IPS-18c (cell line): ENCODE measurements around the gene SBF1.
"Not testable (repeated sequence)": the region's sequence is repeated elsewhere in the genome, so short reads cannot be mapped to it uniquely, and the experiment has no call there.

Experiments
- H3K4me3 ChIP-seq: 2 replicates; pipeline ENCODE4 v1.7.0; 2013; ENCODE audit warnings: low read depth, mild to moderate bottlenecking, low read length, moderate library complexity; ENCODE audit not compliant: insufficient read depth
- H3K9me3 ChIP-seq: one replicate; pipeline ENCODE4 v1.6.1; 2013; ENCODE audit warnings: mild to moderate bottlenecking, low read length, moderate library complexity; ENCODE audit not compliant: control insufficient read depth, insufficient read depth

The SBF1 gene, protein sequence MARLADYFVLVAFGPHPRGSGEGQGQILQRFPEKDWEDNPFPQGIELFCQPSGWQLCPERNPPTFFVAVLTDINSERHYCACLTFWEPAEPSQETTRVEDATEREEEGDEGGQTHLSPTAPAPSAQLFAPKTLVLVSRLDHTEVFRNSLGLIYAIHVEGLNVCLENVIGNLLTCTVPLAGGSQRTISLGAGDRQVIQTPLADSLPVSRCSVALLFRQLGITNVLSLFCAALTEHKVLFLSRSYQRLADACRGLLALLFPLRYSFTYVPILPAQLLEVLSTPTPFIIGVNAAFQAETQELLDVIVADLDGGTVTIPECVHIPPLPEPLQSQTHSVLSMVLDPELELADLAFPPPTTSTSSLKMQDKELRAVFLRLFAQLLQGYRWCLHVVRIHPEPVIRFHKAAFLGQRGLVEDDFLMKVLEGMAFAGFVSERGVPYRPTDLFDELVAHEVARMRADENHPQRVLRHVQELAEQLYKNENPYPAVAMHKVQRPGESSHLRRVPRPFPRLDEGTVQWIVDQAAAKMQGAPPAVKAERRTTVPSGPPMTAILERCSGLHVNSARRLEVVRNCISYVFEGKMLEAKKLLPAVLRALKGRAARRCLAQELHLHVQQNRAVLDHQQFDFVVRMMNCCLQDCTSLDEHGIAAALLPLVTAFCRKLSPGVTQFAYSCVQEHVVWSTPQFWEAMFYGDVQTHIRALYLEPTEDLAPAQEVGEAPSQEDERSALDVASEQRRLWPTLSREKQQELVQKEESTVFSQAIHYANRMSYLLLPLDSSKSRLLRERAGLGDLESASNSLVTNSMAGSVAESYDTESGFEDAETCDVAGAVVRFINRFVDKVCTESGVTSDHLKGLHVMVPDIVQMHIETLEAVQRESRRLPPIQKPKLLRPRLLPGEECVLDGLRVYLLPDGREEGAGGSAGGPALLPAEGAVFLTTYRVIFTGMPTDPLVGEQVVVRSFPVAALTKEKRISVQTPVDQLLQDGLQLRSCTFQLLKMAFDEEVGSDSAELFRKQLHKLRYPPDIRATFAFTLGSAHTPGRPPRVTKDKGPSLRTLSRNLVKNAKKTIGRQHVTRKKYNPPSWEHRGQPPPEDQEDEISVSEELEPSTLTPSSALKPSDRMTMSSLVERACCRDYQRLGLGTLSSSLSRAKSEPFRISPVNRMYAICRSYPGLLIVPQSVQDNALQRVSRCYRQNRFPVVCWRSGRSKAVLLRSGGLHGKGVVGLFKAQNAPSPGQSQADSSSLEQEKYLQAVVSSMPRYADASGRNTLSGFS (N-terminal part only)

DNA sequence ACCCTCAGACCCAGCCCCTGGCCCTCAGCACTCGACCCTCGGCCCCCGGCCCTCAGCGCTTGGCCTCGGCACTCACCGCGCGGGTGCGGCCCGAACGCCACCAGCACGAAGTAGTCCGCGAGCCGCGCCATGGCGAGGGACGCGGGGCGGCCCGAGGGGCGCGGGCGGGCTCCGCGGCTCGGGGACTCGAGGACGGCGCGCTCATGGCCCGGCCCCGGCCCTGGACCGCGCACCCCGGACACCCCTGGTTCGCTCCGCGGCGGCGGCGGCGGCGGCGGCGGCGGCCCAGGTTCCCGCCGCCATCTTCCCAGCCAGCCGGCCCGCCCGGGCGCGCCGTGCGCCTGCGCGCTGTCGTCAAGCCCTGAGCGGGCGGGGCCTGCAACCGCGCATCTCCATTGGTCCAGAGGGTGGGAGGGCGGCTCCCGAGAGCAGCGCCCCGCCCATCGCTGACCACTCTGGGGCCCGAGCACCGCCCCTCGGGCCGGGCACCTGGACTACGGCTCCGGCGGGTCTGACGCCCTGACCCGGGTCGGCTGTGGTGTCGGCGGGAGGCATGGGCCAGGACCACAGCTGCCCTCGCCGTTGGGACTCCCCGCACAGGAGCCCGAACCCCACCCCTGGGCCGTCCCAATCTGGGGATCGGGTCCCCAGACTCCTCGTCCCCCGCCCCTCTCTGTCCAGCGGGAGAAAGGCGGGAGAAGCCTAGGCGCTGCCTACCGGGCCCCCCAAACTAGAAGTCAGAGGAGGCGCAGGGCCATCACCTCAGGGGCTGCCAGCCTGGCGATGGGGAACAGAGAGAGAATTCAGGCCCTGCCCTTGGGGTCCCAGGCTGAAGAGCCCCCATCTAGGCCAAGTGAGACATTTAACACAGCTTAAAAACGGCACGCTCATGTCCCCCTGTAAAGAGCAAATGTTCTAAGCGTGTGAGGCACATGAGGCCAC lies at the start of gene SBF1:
Gene SBF1 (minus strand): TSS at position 326 of the 942 bp plus-strand sequence. CDS start 195 bp downstream, at position 131.
- Histone ChIP-seq H3K4me3 (peak within 1 kb of the TSS; percentile 67), H3K9me3 (no peaks in the 10 kb centered on the region)

DNA sequence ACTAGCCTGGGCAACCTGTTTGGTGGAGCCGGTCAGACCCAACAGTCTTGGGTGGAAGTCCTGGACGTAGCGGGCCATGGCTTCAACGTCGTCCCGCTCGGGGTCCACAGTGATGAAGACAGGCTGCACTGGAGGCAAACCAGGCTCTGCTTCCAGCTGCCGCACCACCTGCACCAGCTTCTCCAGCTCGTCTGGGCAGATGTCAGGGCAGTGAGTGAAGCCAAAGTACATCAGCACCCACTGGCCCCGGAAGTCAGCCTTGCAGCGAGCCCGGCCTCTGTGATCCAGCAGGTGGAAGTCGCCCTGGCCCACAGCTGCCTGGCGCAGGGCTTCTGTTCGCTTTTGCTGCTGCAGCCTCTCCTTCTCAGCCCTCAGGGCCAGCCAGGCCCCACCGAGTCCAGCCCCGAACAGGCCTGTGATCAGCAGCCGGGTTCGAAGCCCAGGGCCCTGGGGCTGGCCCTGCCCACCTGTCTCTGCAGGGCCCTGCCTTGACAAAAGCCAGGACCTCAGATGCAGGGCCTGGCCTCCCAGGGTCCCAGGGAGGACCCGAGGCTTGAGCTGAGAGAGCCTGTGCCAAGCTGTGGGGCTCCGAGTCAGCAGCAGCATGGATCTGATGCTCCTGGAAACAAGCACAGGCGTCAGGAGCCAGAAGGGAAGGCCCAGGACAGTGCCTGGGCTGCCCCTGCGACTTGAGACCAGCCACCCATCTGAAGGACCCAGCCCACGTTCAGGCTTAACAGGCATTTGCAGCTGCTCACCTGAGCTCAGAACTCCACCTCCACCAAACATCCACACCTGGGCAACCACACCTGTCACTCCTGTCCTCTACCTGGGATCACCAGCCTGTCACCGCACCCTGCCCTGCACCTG lies 49.2 kb upstream of the SBF1 start:
- Histone ChIP-seq H3K4me3 (peak overlapping the region; percentile 84; the same call in 1 of the 2 replicates), H3K9me3 (peaks cover 3% of the 10 kb centered on the region)

DNA sequence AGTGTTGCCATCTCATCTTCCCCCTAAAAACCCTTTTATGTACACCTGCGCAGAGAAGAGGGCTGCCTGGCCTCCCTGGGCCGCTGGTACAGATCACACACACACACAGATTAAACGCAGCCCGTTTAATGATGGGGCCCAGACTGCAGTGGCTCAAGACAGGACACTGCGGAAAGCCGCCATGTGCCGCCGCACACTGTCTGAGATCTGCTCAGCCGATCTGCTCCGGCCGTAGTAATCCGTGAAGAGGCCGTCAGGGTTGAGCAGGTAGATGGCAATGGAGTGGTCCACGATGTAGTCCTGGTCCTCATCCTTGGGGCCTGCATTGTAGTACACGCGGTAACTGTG lies 48.6 kb upstream of the SBF1 start:
- H3K4me3 ChIP-seq, result no peak overlapping the region
- peaks cover 3% of the 10 kb centered on the region for H3K9me3 ChIP-seq

DNA sequence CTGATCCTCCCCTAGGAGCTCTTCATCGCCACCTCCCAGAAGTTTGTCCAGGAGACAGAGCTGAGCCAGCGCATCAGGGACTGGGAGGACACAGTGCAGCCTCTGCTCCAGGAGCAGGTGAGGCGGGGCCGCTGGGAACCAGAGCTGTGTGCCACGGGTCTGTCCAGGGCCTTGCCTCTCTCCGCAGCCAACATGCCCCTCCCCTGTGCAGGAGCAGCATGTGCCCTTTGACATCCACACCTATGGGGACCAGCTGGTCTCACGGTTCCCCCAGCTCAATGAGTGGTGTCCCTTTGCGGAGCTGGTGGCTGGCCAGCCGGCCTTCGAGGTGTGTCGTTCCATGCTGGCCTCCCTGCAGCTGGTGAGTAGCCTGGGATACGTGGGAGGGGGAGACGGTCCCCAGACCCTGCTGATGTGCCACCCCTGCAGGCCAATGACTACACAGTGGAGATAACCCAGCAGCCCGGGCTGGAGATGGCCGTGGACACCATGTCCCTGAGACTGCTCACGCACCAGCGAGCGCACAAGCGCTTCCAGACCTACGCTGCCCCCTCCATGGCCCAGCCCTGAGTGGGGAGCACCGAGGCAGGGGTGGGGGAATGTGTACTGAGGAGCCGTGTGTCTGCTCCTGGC lies 48.1 kb upstream of the SBF1 start:
- H3K4me3 ChIP-seq, result no peak overlapping the region
- H3K9me3 ChIP-seq, result peaks cover 3% of the 10 kb centered on the region

DNA sequence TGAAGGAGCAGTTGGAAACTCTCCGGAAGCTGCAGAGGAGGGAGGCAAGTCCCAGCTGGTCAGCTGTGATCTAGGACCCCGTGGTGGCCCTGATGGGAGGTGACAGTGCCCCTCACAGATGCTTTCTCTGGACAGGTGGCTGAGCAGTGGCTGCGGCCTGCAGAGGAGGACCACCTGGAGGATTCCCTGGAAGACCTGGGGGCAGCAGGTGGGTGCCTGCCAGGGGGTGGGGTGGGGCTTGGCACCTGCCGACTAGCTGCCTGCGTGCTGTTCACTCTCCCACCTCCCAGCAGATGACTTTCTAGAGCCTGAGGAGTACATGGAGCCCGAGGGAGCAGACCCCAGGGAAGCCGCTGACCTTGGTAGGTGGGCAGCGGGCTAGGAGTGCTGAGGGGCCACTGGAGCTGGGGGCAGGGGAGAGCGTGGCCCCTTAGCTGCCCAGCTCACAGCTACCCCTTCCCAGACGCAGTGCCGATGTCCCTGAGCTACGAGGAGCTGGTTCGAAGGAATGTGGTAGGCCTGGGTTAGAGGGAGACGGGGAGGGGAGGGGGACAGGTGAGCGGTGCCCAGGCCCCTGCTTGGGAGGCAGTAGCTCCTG lies 47.5 kb upstream of the SBF1 start:
- H3K4me3 ChIP-seq, result no peak overlapping the region
- peaks cover 3% of the 10 kb centered on the region for H3K9me3 ChIP-seq

DNA sequence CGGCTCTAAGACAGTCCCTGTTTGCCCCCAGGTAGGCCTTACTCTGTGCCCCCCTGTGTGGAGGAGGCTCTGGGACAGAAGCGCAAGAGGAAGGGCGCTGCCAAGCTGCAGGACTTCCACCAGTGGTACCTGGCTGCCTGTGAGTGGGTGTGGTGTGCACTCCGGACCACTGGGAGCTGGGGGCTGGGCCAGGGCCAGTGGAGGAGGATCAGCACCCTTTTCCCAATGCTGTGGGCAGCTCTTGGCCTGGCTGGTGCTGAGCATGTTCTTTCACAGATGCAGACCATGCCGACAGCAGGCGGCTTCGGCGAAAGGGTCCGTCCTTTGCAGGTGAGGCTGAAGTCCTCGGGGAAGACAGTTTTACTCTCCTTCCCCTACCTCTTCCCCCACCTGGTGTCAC lies 46.9 kb upstream of the SBF1 start:
- H3K4me3 ChIP-seq, result no peak overlapping the region
- peaks cover 2% of the 10 kb centered on the region for H3K9me3 ChIP-seq

DNA sequence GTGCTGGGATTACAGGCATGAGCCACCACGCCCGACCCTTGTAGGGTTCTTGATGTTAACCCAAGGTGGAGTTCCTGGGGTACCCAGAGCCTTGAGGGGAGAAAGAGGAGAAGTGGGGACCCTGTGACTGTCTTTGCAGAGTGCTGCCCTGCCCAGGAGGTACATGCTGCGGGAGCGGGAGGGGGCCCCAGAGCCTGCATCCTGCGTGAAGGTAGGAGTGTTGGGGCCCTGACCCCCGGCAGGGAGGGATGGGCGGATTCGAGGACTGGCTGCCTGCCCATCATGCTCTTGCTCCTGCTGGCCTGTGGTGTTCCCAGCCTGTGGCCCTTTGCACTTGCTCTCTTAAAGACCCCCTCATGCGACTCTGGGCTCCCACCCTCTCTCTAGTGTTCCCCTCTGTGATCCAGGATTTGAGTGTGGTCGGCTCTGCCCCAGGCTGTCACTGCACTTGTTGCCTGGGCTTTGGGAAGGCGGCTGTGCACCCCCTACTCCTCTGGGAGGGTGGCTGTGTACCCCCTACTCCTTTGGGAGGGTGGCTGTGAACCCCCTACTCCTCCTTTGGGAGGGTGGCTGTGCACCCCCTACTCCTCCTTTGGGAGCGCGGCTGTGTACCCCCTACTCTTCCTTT lies 46.1 kb upstream of the SBF1 start:
- no peak overlapping the region for H3K4me3 ChIP-seq
- H3K9me3 ChIP-seq, result no peaks in the 10 kb centered on the region

DNA sequence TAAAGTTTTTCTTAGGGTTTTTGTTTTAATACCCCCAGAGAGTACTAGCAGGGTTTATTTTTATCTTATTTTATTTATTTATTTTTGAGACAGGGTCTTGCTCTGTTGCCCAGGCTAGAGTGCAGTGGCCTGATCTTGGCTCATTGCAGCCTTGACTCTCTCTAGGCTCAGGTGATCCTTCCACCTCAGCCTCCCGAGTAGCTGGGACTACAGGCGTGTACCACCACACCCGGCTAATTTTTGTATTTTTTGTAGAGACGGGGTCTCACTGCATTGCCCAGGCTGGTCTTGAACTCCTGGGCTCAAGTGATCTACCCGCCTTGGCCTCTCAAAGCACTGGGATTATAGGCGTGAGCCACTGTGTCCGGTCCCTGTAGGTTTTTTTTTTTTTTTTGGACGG lies 45.3 kb upstream of the SBF1 start:
- H3K9me3 ChIP-seq, result not testable (repeated sequence)

DNA sequence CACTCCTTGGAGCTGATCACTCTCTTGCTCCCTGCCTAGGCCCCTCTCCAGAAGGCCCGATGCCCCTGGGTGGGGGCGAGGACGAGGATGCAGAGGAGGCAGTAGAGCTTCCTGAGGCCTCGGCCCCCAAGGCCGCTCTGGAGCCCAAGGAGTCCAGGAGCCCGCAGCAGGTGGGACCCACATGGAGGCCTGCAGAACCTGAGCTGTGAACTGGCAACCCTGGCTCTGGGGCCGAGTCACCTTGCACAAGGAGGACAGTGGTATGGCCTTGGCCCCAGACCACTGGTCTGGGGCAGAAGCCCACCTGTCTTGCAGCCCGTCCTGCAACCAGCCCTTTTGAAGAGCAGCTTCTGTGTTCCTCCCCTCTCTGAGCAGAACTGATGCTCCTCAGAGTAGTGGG lies 44.3 kb upstream of the SBF1 start:
- Histone ChIP-seq H3K4me3 (no peak overlapping the region), H3K9me3 (no peaks in the 10 kb centered on the region)

More for the DNA sequence above, 45.3 kb upstream of the SBF1 start:
- H3K4me3 ChIP-seq, result not testable (repeated sequence)

DNA sequence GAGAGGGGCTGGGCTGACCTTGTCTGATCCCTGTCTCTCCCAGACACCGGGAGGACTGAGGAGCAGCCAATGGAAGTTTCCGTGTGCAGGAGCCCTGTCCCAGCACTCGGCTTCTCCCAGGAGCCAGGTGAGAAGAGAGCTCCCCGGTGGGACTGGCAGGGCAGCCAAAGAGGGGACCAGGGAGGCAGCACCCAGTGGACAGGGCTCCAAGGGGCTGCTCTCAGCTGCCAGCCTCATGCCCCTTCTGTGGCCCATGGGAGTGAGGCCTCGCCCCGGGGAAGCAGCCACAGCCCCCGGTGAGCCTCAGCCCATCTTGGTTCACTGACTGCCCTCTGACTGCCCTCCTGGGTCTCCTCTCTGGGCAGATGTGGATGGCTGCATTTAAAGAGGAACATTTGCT lies 43.8 kb upstream of the SBF1 start:
- H3K4me3 ChIP-seq, result no peak overlapping the region
- no peaks in the 10 kb centered on the region for H3K9me3 ChIP-seq

DNA sequence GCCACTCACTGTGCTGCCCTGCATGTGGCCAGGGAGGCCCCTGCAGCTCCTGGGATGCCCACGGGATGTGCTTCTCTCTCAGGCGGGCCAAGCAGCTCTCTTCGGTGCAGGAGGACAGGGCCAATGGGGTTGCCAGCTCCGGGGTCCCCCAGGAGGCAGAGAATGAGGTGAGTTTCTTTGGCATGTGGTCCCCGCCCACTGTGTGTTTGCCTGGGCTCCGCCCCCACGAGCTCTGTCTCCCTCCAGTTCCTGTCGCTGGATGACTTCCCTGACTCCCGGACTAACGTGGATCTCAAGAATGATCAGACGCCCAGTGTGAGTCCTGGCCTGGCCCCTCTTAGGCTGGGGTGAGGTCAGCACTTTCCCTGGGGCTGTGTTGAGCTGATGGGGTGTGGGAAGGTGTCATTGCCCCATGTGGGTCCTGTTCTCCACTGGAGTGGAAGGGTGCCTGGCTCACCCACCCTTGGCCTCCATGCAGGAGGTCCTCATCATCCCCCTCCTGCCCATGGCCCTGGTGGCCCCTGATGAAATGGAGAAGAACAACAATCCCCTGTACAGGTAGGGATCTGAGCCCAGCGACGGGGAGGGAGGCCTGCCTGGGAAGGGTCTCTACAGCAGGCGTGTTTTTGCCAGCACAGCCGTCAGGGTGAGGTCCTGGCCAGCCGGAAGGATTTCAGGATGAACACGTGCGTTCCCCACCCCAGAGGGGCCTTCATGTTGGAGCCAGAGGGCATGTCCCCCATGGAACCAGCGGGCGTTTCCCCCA lies 42.8 kb upstream of the SBF1 start:
- H3K4me3 ChIP-seq, result no peak overlapping the region

DNA sequence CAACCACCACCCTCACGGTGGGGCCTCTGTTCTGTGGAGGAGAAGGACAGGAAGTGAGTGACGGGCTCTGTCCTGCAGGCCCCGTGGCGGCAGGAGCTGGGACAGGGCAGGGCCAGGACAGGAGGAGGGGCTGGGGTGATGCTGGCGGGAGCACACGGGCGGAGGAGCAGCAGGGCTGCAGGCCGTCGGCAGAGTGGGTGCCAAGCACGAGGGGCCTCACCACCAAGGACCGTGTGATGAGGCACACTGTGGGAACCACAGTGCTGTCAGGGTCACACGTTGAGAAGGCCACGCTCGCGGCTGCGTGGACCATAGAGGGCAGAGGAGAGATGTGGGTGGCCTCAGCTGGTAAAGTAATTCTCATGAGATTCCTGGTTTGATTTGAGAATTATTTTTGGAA lies 42.1 kb upstream of the SBF1 start:
- H3K9me3 ChIP-seq, result no peaks in the 10 kb centered on the region
- H3K4me3 ChIP-seq, result no peak overlapping the region

More for the DNA sequence above, 42.8 kb upstream of the SBF1 start:
- no peaks in the 10 kb centered on the region for H3K9me3 ChIP-seq

DNA sequence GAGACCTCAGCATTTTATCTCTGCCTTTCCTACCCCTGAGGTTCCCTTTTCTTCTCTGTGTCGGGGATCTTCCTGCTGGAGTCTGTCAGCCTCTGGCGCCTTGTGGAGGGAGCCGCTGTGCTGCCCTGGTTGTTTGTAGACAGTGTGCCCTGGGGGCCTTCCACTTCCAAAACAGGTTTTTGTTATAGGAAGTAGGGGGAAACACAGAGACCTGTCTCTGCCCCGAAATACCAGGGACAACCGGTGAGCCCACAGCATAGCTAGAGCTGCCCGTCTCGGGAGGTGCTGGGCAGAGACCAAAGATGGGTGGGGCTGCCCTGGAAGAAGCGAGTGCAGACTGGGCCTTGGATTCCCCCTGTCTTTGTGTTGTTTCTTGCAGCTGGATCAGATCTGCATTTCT lies 41.2 kb upstream of the SBF1 start:
- no peak overlapping the region for H3K4me3 ChIP-seq
- H3K9me3 ChIP-seq, result no peaks in the 10 kb centered on the region

DNA sequence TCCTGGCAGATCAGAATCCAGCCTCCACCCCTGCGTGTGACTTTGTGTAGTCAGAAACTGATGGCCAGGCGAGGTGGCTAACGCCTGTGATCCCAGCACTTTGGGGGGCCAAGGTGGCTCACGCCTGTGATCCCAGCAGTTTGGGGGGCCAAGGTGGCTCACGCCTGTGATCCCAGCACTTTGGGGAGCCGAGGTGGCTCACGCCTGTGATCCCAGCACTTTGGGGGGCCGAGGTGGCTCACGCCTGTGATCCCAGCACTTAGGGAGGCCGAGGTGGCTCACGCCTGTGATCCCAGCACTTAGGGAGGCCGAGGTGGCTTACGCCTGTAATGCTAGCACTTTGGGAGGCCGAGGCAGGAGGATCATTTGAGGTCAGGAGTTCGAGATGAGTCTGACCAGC lies 38.3 kb upstream of the SBF1 start:
- H3K9me3 ChIP-seq, result no peaks in the 10 kb centered on the region

More for the DNA sequence above, 38.3 kb upstream of the SBF1 start:
- H3K4me3 ChIP-seq, result no peak overlapping the region
